Stimulated activated CD4-positive, alpha-beta T cell treated with anti-CD3 and anti-CD28 coated beads, Interleukin-1b, Interleukin-23, amount 100 ng/mL, for 4 hours (primary cell): ENCODE data around the gene KRTAP10-2.

ENCODE experiments used
- DNase-seq, 2 donors: peaks; one replicate each; pipeline ENCODE4 v3.0.0-alpha.2; 2020; ENCODE audit warnings: low read depth in 2 of 2

Gene KRTAP10-2

DNA sequence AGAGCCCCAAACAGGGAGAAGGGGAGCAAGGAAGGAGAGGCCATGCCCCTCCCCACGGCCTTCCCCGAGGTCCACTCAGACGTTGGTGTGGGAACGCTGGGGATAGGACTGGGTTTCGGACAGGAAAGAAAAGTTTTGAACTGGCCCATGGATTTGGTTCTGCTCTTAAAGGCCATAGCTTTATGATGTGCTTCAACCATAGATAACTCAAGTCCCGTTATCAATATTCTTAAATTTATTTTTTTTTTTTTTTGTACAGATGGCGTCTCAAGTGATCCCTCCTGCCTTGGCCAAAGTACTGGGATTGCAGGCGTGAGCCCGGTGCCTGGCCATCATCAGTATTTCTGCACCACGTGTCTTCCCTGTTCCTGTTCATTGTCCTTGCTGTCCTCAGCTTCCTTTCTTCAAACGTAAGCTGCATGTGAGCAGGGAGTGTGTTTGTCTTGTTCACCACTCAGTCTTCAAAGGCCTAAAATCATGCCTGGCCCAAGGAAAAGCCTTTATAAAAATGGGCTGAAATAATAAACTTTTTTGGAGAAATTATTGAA, 10.5 kb downstream of the KRTAP10-2 start:
- DNase-seq, result no peak

DNA sequence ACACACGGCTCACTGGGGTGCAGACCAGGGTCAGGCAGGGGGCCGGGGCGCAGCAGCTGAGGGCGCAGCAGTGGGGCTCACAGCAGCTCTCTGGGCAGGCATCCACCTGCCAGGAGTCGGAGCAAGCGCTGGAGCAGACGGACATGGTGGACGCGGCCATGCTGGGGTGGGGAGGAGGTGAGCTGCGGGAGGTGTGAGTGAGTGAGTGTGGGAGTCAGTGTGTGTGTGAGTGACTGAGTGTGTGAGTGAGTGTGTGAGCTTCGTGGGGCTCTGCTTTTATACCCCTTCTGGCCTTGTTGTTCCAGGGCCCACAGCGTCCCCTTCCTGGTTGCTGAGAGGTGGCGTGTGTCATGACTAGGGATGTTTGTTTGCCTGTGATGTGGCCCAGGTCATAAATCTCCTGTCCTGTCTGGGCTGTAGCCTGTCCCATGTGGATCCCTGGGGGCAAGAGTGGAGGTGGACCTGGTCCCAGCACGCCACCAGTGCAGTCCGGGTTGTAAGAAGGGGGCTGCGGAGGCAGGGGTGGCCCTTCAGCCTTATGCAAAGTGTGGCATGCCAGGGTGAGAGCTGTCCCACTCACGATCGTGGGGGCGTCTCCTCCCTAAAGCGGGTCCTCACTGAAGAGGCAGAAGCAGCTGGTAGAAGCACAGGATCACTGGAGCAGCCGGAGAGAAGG, 11.2 kb downstream of the KRTAP10-2 start, which contains the start of gene KRTAP10-1:
Gene KRTAP10-1, minus strand, starts transcription at position 205 of the 676 bp plus-strand sequence. Its CDS starts 45 bp downstream, at position 160.
- no peak for DNase-seq

DNA sequence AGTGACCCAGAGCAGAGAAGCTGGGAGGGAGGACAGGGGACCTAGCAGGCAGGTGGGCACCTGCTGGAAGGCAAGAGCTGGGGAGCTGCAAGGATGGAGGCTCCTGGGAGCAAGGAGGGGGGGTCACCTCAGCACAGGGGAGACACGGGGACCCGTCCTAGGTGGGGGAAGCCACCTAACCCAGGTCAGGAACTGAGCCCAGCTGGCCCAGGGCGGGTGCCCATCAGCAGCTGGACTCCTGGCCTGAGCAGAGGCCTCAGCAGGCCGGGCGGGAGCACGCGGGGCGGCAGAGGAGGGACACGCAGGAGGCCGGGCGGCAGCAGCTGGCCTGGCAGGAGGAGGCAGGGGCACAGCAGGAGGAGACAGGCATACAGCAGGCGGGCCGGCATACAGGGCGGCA, 12.3 kb downstream of the KRTAP10-2 start:
- no peak for DNase-seq

DNA sequence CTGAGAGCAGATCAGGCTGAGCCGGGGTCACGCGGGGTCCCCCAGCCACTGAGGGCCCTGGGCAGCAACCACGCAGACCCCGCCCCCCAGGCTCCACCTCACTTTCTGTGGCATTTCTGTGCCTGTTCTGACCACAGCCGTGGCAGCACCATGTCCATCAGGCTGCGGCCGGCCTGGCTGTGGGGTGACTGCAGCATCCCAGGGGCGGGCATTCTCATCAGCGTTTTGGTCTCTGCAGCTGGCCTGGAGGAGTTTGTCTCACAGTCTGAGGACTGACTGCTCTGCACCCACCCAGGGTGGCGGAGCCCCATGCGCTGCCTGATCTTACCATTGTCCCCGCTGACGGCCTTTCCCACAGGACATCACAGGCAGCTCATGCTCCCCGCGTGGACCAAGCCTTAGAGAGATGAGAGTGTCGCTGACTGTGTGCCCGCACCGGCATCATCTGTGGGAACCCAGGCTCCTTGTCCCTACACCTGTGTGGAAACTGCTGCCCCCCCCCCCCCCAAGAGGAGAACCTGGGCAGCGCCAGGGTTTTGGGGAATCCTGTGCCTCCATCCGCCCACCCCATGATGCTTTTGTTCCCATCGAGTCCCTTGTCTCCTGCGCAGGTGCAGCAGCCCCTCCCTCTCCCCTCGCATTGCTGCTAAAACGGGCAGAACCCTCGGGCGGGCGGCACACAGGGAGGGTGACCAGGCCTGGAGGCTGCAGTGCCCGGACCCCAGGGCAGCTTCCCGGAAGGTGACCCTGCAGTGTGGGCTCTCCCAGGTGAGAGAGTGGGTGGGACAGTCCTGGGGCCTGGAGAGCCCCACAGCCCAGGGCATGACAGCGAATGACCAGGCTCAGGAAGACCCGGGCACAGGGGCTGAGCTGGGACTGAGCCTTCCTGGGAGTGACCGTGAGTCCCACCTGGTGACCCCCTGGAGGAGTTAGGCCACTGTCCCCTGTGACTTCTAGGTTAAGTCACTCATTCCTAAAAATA, 13.1 kb downstream of the KRTAP10-2 start:
- no peak for DNase-seq

DNA sequence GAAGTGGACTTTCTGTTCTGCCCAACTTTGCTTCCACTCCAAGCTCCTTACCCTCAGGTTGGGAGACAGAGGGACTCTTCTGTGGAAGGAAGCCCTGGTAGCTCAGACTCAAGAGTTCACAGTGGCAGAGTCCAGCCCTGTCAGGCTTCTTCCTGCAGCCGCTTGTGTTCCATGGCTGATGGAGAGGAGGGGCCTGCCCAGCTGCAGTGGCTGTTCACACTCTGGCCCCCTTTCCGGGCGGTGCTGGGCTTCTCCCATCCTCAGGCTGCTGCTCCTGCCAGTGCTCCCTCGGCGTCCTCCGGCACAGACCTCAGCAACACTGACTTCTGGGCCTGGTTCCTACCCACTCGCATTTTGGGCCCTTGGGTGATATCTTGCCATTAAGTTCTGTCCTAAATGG, 15.3 kb downstream of the KRTAP10-2 start:
- DNase-seq, result no peak

DNA sequence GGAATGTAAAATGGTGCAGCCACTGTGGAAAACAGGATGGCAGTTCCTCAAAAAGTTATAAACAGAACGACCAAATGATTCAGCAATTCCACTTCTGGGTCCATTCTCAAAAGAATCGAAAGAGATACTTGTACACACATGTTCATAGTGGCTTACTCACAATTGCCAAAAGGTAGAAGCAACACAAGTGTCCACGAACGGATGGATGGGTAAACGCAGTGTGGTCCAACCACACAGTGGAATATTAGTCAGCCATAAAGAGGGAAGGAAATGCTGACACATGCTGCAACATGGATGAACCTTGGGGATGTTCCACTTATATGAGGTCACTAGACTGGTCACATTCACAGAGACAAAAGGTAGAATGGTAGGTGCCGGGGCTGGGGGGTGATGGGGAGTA, 16.6 kb downstream of the KRTAP10-2 start:
- DNase-seq, result no peak

DNA sequence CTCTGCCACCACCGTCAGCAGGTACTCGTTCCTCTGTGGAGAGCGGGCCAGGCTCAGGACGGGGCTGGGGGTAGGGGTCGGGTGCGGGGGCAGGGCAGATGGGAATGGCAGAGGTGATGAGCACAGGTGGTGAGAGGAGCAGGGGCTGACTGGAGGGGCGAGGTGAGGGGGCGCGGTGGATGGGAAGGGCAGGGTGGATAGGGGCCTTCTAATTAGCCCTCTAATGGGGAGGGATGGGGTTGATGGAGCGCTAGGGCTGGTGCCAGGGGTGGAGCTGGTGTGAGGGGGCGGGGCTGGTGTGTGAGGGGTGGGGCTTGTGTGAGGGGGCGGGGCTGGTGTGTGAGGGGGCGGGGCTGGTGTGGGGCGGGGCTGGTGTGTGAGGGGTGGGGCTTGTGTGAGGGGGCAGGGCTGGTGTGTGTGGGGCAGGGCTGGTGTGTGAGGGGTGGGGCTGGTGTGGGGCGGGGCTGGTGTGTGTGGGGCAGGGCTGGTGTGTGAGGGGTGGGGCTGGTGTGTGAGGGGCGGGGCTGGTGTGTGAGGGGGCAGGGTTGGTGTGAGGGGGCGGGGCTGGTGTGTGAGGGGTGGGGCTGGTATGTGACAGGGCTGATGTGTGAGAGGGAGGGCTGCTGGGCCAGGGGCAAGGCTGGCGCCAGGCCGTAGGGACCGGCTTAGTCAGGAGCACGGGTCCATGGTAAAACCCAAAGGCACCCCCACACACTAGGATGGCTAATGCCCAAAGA, 17.2 kb downstream of the KRTAP10-2 start:
- DNase-seq, result no peak

DNA sequence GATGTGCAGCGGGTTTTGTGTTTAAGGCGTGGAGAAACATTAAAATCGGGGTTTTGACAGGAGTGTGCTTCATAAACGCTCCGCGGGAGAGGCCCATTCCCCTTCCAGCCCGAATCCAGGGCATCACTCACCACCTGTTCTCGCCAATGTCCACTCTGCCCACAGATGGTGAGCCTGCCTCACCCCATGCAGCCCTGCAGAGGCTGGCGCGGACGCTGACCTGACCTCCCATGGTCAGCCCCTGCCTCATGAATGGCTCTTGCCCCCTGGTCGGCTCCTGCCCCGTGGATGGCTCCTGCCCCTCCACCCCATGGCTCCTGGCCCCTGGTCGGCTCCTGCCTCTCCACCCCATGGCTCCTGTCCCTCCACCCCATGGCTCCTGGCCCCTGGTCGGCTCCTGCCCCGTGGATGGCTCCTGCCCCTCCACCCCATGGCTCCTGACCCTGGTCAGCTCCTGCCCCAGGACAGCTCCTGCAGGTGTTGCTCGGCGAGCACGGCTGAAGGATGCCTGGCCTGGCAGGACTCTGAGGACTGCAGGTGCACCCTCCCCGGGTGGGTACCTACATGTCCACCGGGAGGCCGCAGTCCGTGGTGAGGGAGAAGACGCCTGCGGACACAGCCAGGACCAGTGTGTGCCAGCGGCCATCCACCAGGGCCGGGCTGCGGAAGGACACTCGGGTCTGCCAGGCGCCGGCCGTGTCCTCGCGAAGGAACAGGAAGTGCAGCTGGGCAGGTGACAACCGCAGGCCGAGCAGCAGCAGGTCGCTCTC, 18.0 kb downstream of the KRTAP10-2 start:
- DNase-seq, result no peak

DNA sequence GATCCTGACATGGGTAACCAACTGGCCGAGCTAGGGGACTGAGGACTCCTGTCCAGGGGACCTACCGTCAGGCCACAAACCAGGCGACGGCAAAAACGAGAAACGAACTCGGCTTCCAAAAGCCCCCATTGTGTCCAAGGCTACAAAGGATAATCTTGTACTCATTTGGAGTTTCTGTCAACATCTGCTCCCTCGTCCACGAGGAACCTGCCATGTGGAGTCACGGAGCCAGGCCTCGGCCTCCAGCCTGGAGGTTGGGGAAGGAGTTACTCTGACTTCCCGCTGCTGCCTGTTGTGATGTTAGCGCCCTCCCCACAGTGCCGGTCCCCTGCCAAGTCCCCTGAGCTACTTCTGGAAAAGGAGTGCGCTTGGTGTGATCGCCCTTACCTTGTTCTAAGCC, 18.6 kb downstream of the KRTAP10-2 start:
- DNase-seq, result no peak

DNA sequence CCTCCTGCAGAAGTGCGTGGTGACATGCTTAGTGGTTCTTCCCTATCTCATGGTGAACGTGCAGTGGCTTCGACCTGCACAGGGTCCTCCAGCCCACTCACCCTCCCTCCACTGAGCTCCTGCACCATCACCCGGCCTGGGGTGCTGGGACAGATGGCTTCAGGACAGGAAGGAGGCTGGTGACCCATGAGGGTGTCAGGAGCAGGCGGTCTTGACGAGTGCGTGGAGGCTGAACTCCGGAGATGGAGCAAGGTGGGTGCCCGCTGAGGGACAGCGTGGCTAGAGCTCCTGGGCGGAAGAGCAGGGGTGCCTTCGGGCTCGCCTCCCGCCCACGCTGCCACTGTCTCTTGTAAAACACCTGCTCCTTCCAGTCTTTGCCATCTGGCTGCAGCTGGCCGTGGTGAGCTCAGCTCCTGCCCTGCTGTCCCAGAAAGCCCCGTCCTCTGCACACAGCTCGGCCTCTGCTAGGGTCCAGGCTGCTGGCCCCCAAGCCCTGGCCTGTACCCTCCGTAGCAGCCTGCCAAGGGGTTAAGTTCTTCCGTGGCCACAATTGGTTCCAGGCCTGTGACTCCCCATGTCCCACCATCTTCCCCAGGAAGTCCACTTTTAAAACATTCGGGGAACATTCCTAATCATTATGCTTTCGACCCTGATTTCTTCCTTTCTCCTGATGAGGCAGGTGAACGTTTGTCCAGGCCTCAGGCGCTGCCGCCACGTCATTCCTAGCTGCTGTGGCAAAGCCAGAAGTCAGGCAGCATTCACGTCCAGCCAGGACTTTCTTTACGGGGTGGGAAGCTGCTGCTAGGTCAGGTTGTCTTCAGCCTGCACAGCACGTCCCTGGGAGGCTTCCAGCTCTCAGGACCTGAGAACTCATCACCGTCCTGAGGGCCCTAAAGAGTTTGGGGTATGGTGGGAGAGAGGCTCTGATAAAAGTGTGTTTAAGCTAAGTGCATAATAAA, 19.4 kb downstream of the KRTAP10-2 start:
- no peak for DNase-seq

DNA sequence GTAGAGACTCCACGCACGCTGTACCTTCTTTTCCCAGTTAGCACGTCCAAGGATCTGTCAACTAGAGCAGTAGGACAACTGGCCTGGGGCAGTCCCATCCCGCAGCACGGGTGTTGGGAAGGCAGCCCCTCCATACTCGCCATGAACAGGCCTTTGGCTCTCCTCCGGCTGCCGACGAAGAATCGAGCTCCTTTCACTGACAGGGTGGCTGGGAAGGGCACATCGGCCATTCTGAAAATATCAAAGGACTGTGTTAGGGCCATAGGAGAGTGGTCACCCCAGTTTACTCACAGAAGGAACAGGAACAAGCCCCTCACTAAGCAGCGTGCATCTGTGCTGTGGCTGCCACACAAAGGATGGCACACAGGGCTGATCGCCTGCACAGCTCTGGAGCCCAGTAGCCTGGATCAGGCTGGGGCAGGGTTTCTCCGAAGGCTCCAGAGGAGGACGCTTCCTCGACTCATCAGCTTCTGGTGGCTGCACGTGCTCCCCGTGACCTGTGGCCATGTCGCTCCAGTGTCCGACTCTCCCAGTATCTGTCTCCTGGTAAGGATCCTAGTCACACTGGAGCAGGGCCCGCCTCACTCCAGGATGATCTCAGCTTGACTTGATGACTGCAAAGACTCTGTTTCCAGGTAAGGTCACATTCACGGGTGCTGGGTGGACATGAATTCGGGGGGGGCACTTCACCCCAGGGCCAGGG, 20.3 kb downstream of the KRTAP10-2 start:
- DNase-seq, result no peak

DNA sequence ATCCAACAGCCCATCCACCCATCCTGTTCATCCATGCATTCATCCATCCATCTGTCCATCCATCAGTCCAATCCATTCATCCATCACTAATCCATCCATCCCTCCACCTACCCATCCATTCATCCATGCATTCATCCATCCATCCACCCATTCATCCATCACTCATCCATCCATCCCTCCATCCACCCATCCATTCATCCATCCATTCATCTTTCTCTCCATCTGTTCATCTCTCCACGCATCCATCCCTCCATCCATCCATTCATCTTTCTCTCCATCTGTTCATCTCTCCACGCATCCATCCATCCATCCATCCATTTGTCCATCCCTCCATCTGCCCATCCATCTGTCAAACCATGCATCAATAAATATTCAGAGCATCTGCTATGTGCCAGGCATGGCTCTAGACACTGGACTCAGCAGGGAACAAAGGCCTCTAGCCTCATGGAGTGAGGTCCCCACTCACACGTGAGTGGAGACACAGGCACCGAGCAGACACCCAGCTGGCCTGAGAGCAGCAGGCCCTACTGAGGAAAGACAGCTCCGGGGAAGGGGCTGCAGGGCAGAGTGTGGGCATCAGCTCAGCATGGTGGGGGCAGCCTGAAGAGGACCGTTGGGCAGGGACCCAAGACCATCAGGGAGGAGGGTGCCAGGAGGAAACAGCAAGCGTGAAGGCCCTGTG, 20.9 kb downstream of the KRTAP10-2 start:
- DNase-seq, result no peak

DNA sequence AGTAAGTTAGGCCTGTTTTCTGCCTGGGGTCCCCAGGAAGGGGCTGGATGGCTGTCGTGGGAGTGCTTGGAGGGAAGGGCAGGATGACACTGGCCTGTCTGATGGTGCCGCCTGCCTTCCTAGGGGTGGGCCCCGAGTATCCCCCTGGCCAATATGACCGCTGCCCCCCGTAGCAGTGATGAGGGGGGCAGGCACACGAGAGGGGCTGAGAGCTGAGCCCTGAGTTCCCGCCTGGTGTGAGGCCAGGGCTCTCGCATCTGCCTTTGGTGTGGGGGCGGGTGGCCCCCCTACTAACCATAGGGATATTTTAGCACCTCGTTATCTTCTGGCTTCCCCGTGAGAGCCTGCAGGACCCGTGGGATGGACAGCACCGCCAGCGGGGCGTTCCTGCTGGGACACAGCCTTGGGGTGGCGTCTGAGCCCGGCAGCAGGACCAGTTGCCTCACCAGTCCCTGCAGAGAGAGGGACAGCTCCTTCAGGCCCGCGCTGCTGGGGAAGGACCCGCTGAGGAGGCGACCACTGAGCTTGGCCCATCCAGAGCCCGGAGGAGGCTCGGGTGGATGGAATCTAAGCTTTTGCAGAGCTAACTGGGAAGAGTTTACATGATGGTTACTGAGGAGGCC, 21.7 kb downstream of the KRTAP10-2 start:
- no peak for DNase-seq

DNA sequence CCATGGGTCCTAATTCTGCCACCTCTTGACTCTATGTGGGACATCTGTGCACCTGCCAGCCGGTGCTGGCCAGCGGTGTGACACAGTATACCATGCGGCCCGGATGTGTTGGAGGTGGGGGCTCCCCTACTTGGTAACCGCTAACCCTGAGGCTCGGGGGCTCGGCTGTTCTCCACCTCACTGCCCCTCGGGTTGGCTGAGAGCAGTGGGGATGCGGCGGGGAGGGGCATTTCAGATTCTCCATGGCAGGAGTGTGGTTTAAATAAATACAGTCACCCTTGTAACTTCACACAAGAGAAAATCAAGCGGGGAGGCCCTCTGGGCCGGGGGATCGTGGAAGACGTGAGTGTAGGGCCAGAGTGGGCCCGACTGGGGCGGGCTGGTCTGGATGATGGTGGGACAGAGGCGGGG, 22.3 kb downstream of the KRTAP10-2 start:
- no peak for DNase-seq

DNA sequence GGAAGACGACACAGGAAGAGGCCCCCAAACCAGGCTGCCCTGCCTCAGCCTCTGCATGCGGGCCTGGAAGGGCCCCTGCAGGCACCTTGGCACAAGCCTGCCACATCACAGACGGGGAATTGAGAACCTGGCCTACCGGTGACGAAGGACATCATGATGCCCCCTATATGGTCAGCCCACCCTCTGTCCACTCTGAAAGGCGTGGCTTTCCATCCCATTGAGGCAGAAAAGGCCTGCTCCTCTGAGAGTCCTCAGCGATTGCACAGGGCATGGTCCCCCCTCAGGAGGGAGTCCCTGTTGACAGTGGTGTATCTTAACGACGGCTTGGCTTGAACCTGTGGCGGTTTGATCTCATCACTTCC, 22.7 kb downstream of the KRTAP10-2 start:
- no peak for DNase-seq

DNA sequence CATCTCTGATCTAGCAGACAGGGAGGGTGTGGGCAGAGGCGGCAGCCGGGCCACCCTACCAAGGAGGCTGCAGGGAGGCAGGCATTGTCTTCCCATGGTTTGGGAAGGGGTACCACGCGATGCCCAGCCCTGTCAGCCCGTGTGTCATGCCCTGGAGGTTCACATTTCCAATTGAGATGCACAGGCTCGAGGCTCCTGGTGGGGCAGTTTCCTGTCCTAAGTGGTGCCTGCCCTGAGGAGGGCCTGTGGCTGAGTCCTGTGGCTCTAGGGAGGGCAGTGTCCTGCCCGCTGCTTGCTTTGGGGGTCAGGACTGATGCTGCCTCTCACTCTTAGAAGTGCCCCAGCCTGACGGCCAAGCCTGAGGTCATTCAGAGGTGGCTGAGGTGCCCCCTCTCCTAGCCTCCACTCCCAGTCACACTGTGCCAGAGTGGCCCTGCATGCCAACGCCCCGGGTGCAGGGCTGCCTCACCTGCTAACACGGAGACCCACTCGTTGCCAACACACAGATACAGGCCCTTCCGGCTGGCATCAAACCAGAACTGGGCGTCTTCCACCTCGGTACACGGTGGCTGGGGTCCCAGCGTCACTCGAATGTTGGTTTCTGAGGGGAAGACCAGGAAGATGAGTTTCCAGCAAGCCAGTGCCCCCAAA, 23.2 kb downstream of the KRTAP10-2 start:
- DNase-seq, result no peak

DNA sequence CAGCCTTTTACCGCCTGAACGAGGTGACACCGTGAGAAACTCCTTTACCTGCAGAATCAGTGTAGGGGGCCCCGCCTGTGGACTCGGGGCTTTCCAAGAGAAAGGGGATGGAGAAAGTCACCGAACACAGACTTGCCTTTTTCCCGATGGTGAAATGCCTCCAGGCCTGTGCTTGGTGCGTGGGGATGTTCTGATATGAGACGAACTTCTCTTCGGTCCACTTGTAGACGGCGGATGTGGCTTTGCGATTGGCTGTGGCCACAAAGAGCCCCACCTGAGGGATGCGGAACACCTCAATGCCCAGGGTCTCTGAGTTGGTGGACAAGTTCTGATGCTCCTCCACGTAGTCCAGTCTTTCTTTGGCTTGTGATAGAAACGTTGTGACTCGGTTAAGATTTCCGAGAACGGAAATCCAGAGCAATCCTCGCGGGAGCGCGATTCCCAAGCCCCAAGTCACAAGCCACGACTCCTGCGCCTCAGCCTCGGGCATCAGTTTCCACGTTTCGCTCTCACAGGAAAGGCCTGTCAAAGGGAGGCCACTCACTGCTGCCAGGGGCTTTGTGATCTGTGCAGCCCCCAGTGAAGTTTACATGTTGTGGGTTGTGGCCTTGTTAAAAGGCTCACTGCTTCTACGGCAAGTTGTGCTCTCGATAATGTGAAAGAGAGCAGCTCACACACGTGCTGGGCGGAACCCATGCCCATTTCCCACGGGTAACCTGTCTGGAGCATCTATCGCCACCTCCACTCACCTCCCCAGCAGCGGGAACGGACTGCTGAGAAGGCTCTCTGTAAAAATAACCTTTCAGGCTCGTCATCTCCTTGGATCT, 23.9 kb downstream of the KRTAP10-2 start:
- DNase-seq, result no peak
